Measurements from ENCODE around the gene SCMH1. TPM values are rescaled to one million over a fixed set of nuclear protein-coding genes. Genes with fewer than 3 reads are reported as not detected.

SCMH1 gene
- polyA plus RNA-seq, 4 donors: 14.5 to 44.7 (median 22.9) TPM

- no peak overlapping the region for H3K27ac ChIP-seq (ENCODE audit: low read depth in 1 of 3, low read length in 2 of 3)
- 88 to 92% (median 90%) methylated on average over 17 of the region's 17 CpGs for WGBS, 3 donors
- H3K4me1 ChIP-seq (ENCODE audit: control insufficient read depth in 3 of 3, insufficient read depth in 2 of 3, low read depth in 1 of 3, low read length in 2 of 3): peaks cover 0 to 9% (median 0%) of the 10 kb centered on the region in 3 donors
- peaks cover 0 to 75% (median 2%) of the 10 kb centered on the region in 3 donors for H3K36me3 ChIP-seq (ENCODE audit: control insufficient read depth in 3 of 3, insufficient read depth in 2 of 3, low read depth in 1 of 3, low read length in 3 of 3)
- H3K4me3 ChIP-seq (ENCODE audit: low read depth in 1 of 3, low read length in 3 of 3): no peak overlapping the region
- FAIRE-seq (no peak), DNase-seq (no peak)
- H3K9me3 ChIP-seq (ENCODE audit: control insufficient read depth in 2 of 2, insufficient read depth in 1 of 2, low read depth in 1 of 2, low read length in 1 of 2): no peaks in the 10 kb centered on the region
- no peaks in the 10 kb centered on the region for H3K27me3 ChIP-seq (ENCODE audit: control insufficient read depth in 3 of 3, insufficient read depth in 3 of 3, low read length in 3 of 3)
Measured at GRCh38 chr1:41020109-41020576, 222.0 kb downstream of the SCMH1 start.

DNA sequence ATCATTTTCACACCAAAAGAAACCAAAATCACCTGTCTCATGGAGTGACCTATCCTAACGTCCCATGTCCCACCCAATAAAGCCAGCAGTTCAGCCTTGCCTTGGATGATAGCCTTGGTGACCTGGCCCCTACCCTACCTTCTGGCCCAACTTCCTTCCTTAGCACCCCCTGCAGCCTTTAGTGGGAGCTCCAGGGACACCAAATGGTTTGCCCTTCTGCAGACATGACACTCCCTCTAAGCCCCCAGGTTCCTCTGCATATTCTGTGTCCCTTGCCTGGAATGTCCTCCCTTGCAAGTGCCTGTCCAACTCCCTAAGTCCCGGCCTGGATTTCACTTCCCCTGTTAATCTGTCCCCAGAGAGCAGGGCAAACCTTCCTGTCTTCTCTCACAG lies 222.8 kb downstream of the SCMH1 start:
- no peaks in the 10 kb centered on the region for H3K27me3 ChIP-seq (ENCODE audit: control insufficient read depth in 3 of 3, insufficient read depth in 3 of 3, low read length in 3 of 3)
- peaks cover 0 to 77% (median 0%) of the 10 kb centered on the region in 3 donors for H3K36me3 ChIP-seq (ENCODE audit: control insufficient read depth in 3 of 3, insufficient read depth in 2 of 3, low read depth in 1 of 3, low read length in 3 of 3)
- no peak overlapping the region for H3K4me3 ChIP-seq (ENCODE audit: low read depth in 1 of 3, low read length in 3 of 3)
- no peak for DNase-seq
- WGBS, 3 donors: 70 to 88% (median 79%) methylated on average over 2 of the region's 2 CpGs
- no peak overlapping the region for H3K27ac ChIP-seq (ENCODE audit: low read depth in 1 of 3, low read length in 2 of 3)
- H3K4me1 ChIP-seq (ENCODE audit: control insufficient read depth in 3 of 3, insufficient read depth in 2 of 3, low read depth in 1 of 3, low read length in 2 of 3): peaks cover 0 to 9% (median 0%) of the 10 kb centered on the region in 3 donors
- no peaks in the 10 kb centered on the region for H3K9me3 ChIP-seq (ENCODE audit: control insufficient read depth in 2 of 2, insufficient read depth in 1 of 2, low read depth in 1 of 2, low read length in 1 of 2)
- no peak for FAIRE-seq

DNA sequence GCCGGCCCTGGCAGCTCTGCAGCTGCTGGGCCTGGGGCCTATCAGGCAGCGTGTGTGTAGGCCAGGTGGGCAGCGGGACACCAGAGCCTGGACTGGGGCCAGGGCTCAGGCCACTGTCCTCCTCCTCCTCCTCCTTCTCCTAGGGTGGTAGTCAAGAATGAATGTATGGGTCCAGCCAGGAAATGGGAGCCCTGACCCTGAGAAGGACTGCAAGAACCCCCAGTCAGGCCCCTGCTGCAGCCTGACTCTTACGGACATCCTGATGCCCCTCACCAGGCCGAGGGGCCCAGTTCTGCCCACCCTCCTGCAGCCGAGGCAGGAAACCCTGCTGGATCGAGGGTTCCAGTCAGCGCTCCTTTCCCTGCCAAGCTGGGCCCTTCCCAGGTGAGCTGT lies 224.1 kb downstream of the SCMH1 start:
- Histone ChIP-seq H3K36me3 (ENCODE audit: control insufficient read depth in 3 of 3, insufficient read depth in 2 of 3, low read depth in 1 of 3, low read length in 3 of 3) (peaks cover 0 to 80% (median 0%) of the 10 kb centered on the region in 3 donors), H3K27ac (ENCODE audit: low read depth in 1 of 3, low read length in 2 of 3) (no peak overlapping the region), H3K4me1 (ENCODE audit: control insufficient read depth in 3 of 3, insufficient read depth in 2 of 3, low read depth in 1 of 3, low read length in 2 of 3) (peaks cover 0 to 9% (median 0%) of the 10 kb centered on the region in 3 donors), H3K27me3 (ENCODE audit: control insufficient read depth in 3 of 3, insufficient read depth in 3 of 3, low read length in 3 of 3) (no peaks in the 10 kb centered on the region), H3K4me3 (ENCODE audit: low read depth in 1 of 3, low read length in 3 of 3) (no peak overlapping the region), H3K9me3 (ENCODE audit: control insufficient read depth in 2 of 2, insufficient read depth in 1 of 2, low read depth in 1 of 2, low read length in 1 of 2) (no peaks in the 10 kb centered on the region)
- DNase-seq (no peak), FAIRE-seq (no peak)
- 92 to 98% (median 93%) methylated on average over 8 of the region's 8 CpGs for WGBS, 3 donors

DNA sequence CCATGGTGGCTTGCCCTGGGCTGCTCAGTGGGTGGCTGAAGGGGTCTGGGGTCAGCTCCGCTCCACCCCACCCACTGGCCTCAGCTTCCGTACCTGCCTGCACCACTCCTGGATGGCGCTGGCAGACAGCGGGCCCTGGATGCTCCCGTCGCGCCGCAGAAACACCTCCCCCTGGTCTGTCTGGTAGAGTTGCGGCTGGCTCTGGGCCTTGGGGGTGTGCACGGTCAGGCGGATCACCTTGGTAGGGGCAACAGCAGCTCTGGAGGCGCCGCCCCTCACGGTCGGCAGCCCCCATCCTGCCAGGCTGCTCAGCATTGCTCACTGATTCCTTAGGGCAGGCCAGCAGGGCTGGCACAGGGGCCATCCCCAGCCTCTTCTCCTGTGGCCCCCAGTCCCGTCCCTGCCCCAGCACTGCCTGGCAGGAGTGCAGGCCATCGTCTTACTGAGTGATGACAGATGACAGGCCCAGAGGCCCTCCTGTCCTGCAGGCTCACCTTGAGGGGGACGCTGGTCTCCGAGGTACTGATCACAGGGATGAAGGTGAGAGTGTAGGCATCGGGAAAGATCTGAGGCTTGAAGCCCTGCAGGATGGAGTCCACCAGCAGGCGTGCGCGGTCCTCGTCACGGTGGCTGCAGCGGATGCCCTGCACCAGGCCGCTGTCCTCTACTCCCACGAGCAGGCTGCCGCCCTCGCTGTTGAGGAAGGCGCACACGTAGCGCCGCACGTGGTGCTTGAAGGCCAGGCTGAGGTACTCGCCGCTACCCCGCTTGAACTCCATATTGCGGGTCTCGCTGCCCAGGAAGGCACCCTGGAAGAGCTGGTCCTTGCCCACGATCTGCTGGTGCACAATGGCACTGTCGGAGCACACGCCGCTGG lies 224.7 kb downstream of the SCMH1 start:
- Histone ChIP-seq H3K4me3 (ENCODE audit: low read depth in 1 of 3, low read length in 3 of 3) (no peak overlapping the region), H3K9me3 (ENCODE audit: control insufficient read depth in 2 of 2, insufficient read depth in 1 of 2, low read depth in 1 of 2, low read length in 1 of 2) (no peaks in the 10 kb centered on the region), H3K27me3 (ENCODE audit: control insufficient read depth in 3 of 3, insufficient read depth in 3 of 3, low read length in 3 of 3) (no peaks in the 10 kb centered on the region), H3K27ac (ENCODE audit: low read depth in 1 of 3, low read length in 2 of 3) (no peak overlapping the region), H3K4me1 (ENCODE audit: control insufficient read depth in 3 of 3, insufficient read depth in 2 of 3, low read depth in 1 of 3, low read length in 2 of 3) (peaks cover 0 to 9% (median 0%) of the 10 kb centered on the region in 3 donors), H3K36me3 (ENCODE audit: control insufficient read depth in 3 of 3, insufficient read depth in 2 of 3, low read depth in 1 of 3, low read length in 3 of 3) (peaks cover 0 to 82% (median 0%) of the 10 kb centered on the region in 3 donors)
- FAIRE-seq: no peak
- 96% methylated on average over 35 to 44 of the region's 44 CpGs for WGBS, 3 donors
- DNase-seq: no peak

DNA sequence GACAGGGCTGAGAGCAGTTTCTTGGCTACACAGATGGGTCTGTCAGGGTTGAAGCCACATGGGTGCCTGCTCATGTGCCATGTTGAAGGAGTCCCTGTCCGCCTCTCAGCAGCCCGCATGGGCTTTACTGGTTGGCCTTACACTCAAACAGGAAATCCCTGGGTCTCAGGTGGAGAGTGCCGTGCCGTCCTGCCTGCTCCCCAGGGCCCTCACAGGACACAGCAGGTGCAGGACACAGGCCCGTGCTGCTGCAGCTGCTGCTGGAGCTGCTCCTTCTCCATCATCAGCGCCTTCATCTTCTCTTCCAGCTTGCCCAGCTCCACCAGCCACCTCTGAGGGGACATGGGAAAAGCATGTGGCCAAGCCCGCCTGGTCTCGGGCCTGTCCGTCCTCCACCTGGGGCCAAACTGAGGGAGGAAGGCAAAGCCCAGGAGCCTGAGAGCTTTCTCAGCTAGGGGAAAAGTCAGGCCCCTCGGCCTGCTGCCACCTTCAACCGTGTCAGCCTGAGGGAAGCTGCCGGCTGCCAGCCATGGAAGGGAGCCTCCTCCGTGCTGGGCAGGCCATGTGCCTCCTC lies 226.1 kb downstream of the SCMH1 start:
- Histone ChIP-seq H3K9me3 (ENCODE audit: control insufficient read depth in 2 of 2, insufficient read depth in 1 of 2, low read depth in 1 of 2, low read length in 1 of 2) (no peaks in the 10 kb centered on the region), H3K27me3 (ENCODE audit: control insufficient read depth in 3 of 3, insufficient read depth in 3 of 3, low read length in 3 of 3) (no peaks in the 10 kb centered on the region), H3K36me3 (ENCODE audit: control insufficient read depth in 3 of 3, insufficient read depth in 2 of 3, low read depth in 1 of 3, low read length in 3 of 3) (peaks cover 3 to 84% (median 3%) of the 10 kb centered on the region in 3 donors), H3K27ac (ENCODE audit: low read depth in 1 of 3, low read length in 2 of 3) (no peak overlapping the region), H3K4me3 (ENCODE audit: low read depth in 1 of 3, low read length in 3 of 3) (no peak overlapping the region), H3K4me1 (ENCODE audit: control insufficient read depth in 3 of 3, insufficient read depth in 2 of 3, low read depth in 1 of 3, low read length in 2 of 3) (peaks cover 0 to 4% (median 0%) of the 10 kb centered on the region in 3 donors)
- no peak for FAIRE-seq
- DNase-seq: no peak
- 89 to 94% (median 90%) methylated on average over 13 of the region's 13 CpGs for WGBS, 3 donors

DNA sequence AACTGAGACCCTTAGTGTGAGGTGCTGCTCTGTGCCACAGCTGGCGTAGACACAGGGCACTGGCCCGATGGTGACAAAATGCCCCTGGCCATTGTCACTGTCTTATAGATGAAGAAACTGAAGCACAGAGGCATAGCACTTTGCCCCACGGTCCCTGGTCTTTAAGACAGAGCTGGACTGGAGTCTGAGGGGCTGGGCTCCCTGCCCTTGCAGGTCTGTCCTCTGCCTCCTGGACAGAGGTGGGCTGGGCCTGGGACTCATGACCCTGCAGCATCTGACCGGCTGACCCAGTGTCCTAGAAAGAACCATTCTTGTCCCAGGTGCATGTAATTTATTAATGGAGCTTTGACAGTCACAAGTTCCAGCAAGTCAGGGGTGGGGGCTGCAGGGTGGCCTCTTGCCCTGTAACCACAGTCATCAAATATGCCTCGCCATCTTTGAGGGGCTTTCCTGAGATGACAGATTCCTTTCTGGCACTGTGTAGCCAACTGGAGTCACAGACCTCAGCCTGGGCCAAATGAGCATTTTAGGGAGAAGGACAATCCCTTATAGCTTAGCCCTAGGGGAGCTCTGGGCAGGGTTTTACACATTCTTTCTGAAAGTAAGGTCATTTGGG lies 226.7 kb downstream of the SCMH1 start:
- Histone ChIP-seq H3K27ac (ENCODE audit: low read depth in 1 of 3, low read length in 2 of 3) (no peak overlapping the region), H3K4me1 (ENCODE audit: control insufficient read depth in 3 of 3, insufficient read depth in 2 of 3, low read depth in 1 of 3, low read length in 2 of 3) (no peaks in the 10 kb centered on the region), H3K9me3 (ENCODE audit: control insufficient read depth in 2 of 2, insufficient read depth in 1 of 2, low read depth in 1 of 2, low read length in 1 of 2) (no peaks in the 10 kb centered on the region), H3K36me3 (ENCODE audit: control insufficient read depth in 3 of 3, insufficient read depth in 2 of 3, low read depth in 1 of 3, low read length in 3 of 3) (peaks cover 6 to 82% (median 6%) of the 10 kb centered on the region in 3 donors), H3K27me3 (ENCODE audit: control insufficient read depth in 3 of 3, insufficient read depth in 3 of 3, low read length in 3 of 3) (no peaks in the 10 kb centered on the region), H3K4me3 (ENCODE audit: low read depth in 1 of 3, low read length in 3 of 3) (no peak overlapping the region)
- WGBS, 3 donors: 74 to 85% (median 84%) methylated on average over 5 of the region's 5 CpGs
- DNase-seq: no peak
- FAIRE-seq: no peak

- H3K36me3 ChIP-seq (ENCODE audit: control insufficient read depth in 3 of 3, insufficient read depth in 2 of 3, low read depth in 1 of 3, low read length in 3 of 3): peaks cover 6 to 79% (median 8%) of the 10 kb centered on the region in 3 donors
- WGBS, 3 donors: 66 to 72% (median 69%) methylated on average over 8 of the region's 8 CpGs
- no peak overlapping the region for H3K27ac ChIP-seq (ENCODE audit: low read depth in 1 of 3, low read length in 2 of 3)
- no peak overlapping the region for H3K4me3 ChIP-seq (ENCODE audit: low read depth in 1 of 3, low read length in 3 of 3)
- FAIRE-seq (no peak), DNase-seq (no peak)
- H3K27me3 ChIP-seq (ENCODE audit: control insufficient read depth in 3 of 3, insufficient read depth in 3 of 3, low read length in 3 of 3): no peaks in the 10 kb centered on the region
- H3K4me1 ChIP-seq (ENCODE audit: control insufficient read depth in 3 of 3, insufficient read depth in 2 of 3, low read depth in 1 of 3, low read length in 2 of 3): no peaks in the 10 kb centered on the region
- H3K9me3 ChIP-seq (ENCODE audit: control insufficient read depth in 2 of 2, insufficient read depth in 1 of 2, low read depth in 1 of 2, low read length in 1 of 2): no peaks in the 10 kb centered on the region
Measured at GRCh38 chr1:41014871-41015270, 227.2 kb downstream of the SCMH1 start.

- H3K27ac ChIP-seq (ENCODE audit: low read depth in 1 of 3, low read length in 2 of 3): no peak overlapping the region
Measured at GRCh38 chr1:41013796-41014195, 228.3 kb downstream of the SCMH1 start.

More at GRCh38 chr1:41013796-41014195, 228.3 kb downstream of the SCMH1 start:
- Histone ChIP-seq H3K36me3 (ENCODE audit: control insufficient read depth in 3 of 3, insufficient read depth in 2 of 3, low read depth in 1 of 3, low read length in 3 of 3) (peaks cover 10 to 82% (median 10%) of the 10 kb centered on the region in 3 donors), H3K9me3 (ENCODE audit: control insufficient read depth in 2 of 2, insufficient read depth in 1 of 2, low read depth in 1 of 2, low read length in 1 of 2) (no peaks in the 10 kb centered on the region), H3K4me3 (ENCODE audit: low read depth in 1 of 3, low read length in 3 of 3) (no peak overlapping the region), H3K4me1 (ENCODE audit: control insufficient read depth in 3 of 3, insufficient read depth in 2 of 3, low read depth in 1 of 3, low read length in 2 of 3) (no peaks in the 10 kb centered on the region), H3K27me3 (ENCODE audit: control insufficient read depth in 3 of 3, insufficient read depth in 3 of 3, low read length in 3 of 3) (no peaks in the 10 kb centered on the region)
- DNase-seq: no peak
- WGBS, 3 donors: 81 to 92% (median 86%) methylated on average over 7 of the region's 7 CpGs
- FAIRE-seq: no peak
